Keratinocyte (primary cell): Measurements from ENCODE around the gene SSH2. TPM values are rescaled to one million over a fixed set of nuclear protein-coding genes. Genes with fewer than 3 reads are reported as not detected.

ENCODE experiments used
- DNase-seq: peaks from one replicate; pipeline ENCODE4 v3.0.0-alpha.2; 2011; ENCODE audit warnings: low read depth, missing footprints, low spot score
- FAIRE-seq: peaks from 2 replicates; lab custom pipeline; 2011; peaks lifted over from hg19 to GRCh38; lab: Jason Lieb, UNC
- H2AFZ ChIP-seq: 2 replicates; pipeline ENCODE4 v1.6.0; 2012; ENCODE audit warnings: low read length, control low read depth, inconsistent platforms; ENCODE audit not compliant: control insufficient read depth
- H3K27ac ChIP-seq: 2 replicates; pipeline ENCODE4 v1.5.1; 2011; ENCODE audit warnings: low read length; ENCODE audit not compliant: control insufficient read depth, insufficient read depth
- H3K27me3 ChIP-seq: 3 replicates; pipeline ENCODE4 v1.6.0; 2011; ENCODE audit warnings: low read length; ENCODE audit not compliant: control insufficient read depth, insufficient read depth; ENCODE audit errors: extremely low read depth
- H3K36me3 ChIP-seq, 2 experiments: 2 replicates in 1 of 2; 3 replicates in 1 of 2; pipeline ENCODE4 v1.5.1; 2011; ENCODE audit warnings: low read length in 2 of 2, mild to moderate bottlenecking in 1 of 2; ENCODE audit not compliant: control insufficient read depth in 2 of 2, insufficient read depth in 2 of 2; ENCODE audit errors: extremely low read depth in 1 of 2
- H3K4me1 ChIP-seq: 3 replicates; pipeline ENCODE4 v1.5.1; 2011; ENCODE audit warnings: low read length; ENCODE audit not compliant: control insufficient read depth, insufficient read depth; ENCODE audit errors: extremely low read depth
- H3K4me2 ChIP-seq: 3 replicates; pipeline ENCODE4 v1.6.0; 2011; ENCODE audit warnings: low read depth, low read length; ENCODE audit not compliant: control insufficient read depth, insufficient read depth; ENCODE audit errors: extremely low read depth
- H3K4me3 ChIP-seq, 3 experiments: fragments of 200-600 bp in 1 of 3; sonication (generic) in 1 of 3; 2 replicates in 2 of 3; 3 replicates in 1 of 3; pipeline ENCODE4 v1.5.1; 2011 to 2016; ENCODE audit warnings: low read length in 3 of 3, mild to moderate bottlenecking in 3 of 3, control low read depth in 2 of 3, inconsistent platforms in 1 of 3, low read depth in 1 of 3, mixed read lengths in 1 of 3, mixed run types in 1 of 3, moderate library complexity in 1 of 3; ENCODE audit not compliant: control insufficient read depth in 2 of 3, insufficient read depth in 2 of 3; ENCODE audit errors: extremely low read depth in 1 of 3
- H3K79me2 ChIP-seq: 2 replicates; pipeline ENCODE4 v1.6.0; 2012; ENCODE audit warnings: low read length; ENCODE audit not compliant: control insufficient read depth, insufficient read depth
- H3K9ac ChIP-seq: 3 replicates; pipeline ENCODE4 v1.6.0; 2011; ENCODE audit warnings: low read length; ENCODE audit not compliant: control insufficient read depth, insufficient read depth; ENCODE audit errors: extremely low read depth
- H3K9me1 ChIP-seq: 3 replicates; pipeline ENCODE4 v1.6.0; 2011; ENCODE audit warnings: low read length; ENCODE audit not compliant: control insufficient read depth, insufficient read depth; ENCODE audit errors: extremely low read depth
- H3K9me3 ChIP-seq: 2 replicates; pipeline ENCODE4 v1.5.1; 2012; ENCODE audit warnings: low read depth, low read length; ENCODE audit not compliant: control insufficient read depth
- H4K20me1 ChIP-seq: 3 replicates; pipeline ENCODE4 v1.6.0; 2011; ENCODE audit warnings: low read length; ENCODE audit not compliant: control insufficient read depth, insufficient read depth; ENCODE audit errors: extremely low read depth
- CTCF ChIP-seq, 3 experiments: IDR thresholded peaks in 1 of 3; conservative IDR thresholded peaks in 1 of 3; optimal IDR thresholded peaks in 1 of 3; 2 replicates in 2 of 3; 3 replicates in 1 of 3; pipeline versions ENCODE3 to v1.5.1; 2011; ENCODE audit warnings: low read length in 3 of 3, mild to moderate bottlenecking in 3 of 3, moderate library complexity in 2 of 3, control low read depth in 1 of 3, inconsistent platforms in 1 of 3; ENCODE audit not compliant: insufficient read depth in 2 of 3; ENCODE audit errors: extremely low read depth in 1 of 3
- EZH2 ChIP-seq: IDR thresholded peaks from one replicate; pipeline ENCODE4 v1.6.1; 2012; ENCODE audit warnings: inconsistent platforms, mild to moderate bottlenecking, low read length, moderate library complexity
- dilution Hi-C: fragments of 300-500 bp; cut with MboI; formaldehyde crosslinking; loops from one replicate; pipeline ENCODE4 v1.7.0; 2020; ENCODE audit warnings: low sequenced_read_pairs; ENCODE audit not compliant: extremely low pct_ligation_motif_present
- polyA plus RNA-seq, 5 experiments: library from polyadenylated mRNA; depleted of rRNA in 3 of 5; stranded (reverse) in 3 of 5; stranded (forward) in 1 of 5; unstranded in 1 of 5; fragments of >200 nt; gene quantifications; 1 replicate in 1 of 5; 2 replicates in 3 of 5; 3 replicates in 1 of 5; pipeline versions ENCODE4 v1.2.1 to v1.2.3, GENCODE V29; 2011 to 2012; ENCODE audit warnings: missing spikeins in 2 of 5, low read depth in 1 of 5, low replicate concordance in 1 of 5

SSH2 gene
- polyA plus RNA-seq, 1 donor (not counting 4 experiments of a cell fraction or from before 2014, with no cell fraction given), result 13.9 TPM

DNA sequence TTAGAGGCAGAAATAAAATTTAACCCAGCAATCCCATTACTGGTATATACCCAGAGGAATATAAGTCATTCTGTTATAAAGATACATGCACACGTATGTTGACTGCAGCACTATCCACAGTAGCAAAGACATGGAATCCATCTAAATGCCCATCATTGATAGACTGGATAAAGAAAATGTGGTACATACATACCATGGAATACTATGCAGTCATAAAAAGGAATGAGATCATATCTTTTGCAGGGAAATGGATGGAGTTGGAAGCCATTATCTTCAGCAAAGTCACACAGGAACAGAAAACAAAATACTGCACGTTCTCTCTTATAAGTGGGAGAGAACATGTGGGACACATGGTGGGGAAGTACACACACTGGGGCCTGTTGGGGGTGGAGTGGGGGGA lies 23.1 kb downstream of the SSH2 start:
- Histone ChIP-seq H3K79me2 (peaks cover 82% of the 10 kb centered on the region), H3K9me3 (peaks cover 7% of the 10 kb centered on the region), H3K9ac (no peak overlapping the region), H3K4me3 (no peak overlapping the region), H3K4me1 (peaks cover 5% of the 10 kb centered on the region), H3K9me1 (no peaks in the 10 kb centered on the region), H2AFZ (no peak overlapping the region), H3K36me3 (no peaks in the 10 kb centered on the region), H3K27ac (no peak overlapping the region), H3K27me3 (no peaks in the 10 kb centered on the region), H3K4me2 (no peak overlapping the region), H4K20me1 (no peaks in the 10 kb centered on the region)
- FAIRE-seq (no peak), DNase-seq (no peak)
- TF ChIP-seq EZH2, result no peak
- TF ChIP-seq CTCF (optimal IDR thresholded peaks at IDR 0.05 in 1 of 3, IDR thresholded peaks at IDR 0.05 in 1 of 3, conservative IDR thresholded peaks at IDR 0.05 in 1 of 3; ENCODE audit: extremely low read depth in 1 of 3, insufficient read depth in 2 of 3, low read length in 3 of 3), result no peak
- dilution Hi-C loops, result no loop called here

- Histone ChIP-seq H3K36me3 (no peaks in the 10 kb centered on the region), H3K27me3 (no peaks in the 10 kb centered on the region), H3K9me1 (no peaks in the 10 kb centered on the region), H4K20me1 (no peaks in the 10 kb centered on the region), H3K4me3 (no peak overlapping the region), H3K79me2 (peaks cover 82% of the 10 kb centered on the region), H3K27ac (no peak overlapping the region), H3K9ac (no peak overlapping the region), H3K4me1 (peaks cover 5% of the 10 kb centered on the region), H3K9me3 (peaks cover 7% of the 10 kb centered on the region), H3K4me2 (no peak overlapping the region), H2AFZ (no peak overlapping the region)
- dilution Hi-C loops, result no loop called here
- TF ChIP-seq EZH2 (no peak), CTCF (optimal IDR thresholded peaks at IDR 0.05 in 1 of 3, IDR thresholded peaks at IDR 0.05 in 1 of 3, conservative IDR thresholded peaks at IDR 0.05 in 1 of 3; ENCODE audit: extremely low read depth in 1 of 3, insufficient read depth in 2 of 3, low read length in 3 of 3) (no peak)
- FAIRE-seq (no peak), DNase-seq (no peak)
Measured at GRCh38 chr17:29905879-29906167, 24.2 kb downstream of the SSH2 start.
